Left forelimb (tissue), 1 donor: Measurements from ENCODE around the gene SPATS2.
"Not testable (repeated sequence)": the region's sequence is repeated elsewhere in the genome, so short reads cannot be mapped to it uniquely, and the experiment has no call there.

Experiments used
- DNase-seq: peaks from one replicate; pipeline ENCODE4 v3.0.0-alpha.2; 2018; ENCODE audit warnings: low spot score

SPATS2 gene

GRCh38 chr12:49518914-49519573 lies 151.8 kb downstream of the SPATS2 start:
- no peak for DNase-seq

GRCh38 chr12:49519574-49519936 lies 152.3 kb downstream of the SPATS2 start:
- no peak for DNase-seq

GRCh38 chr12:49521389-49521788 lies 154.1 kb downstream of the SPATS2 start:
- DNase-seq, result no peak

GRCh38 chr12:49524660-49525324 lies 157.5 kb downstream of the SPATS2 start:
- DNase-seq, result no peak

- DNase-seq, result no peak
Observed at GRCh38 chr12:49525942-49526341, 158.7 kb downstream of the SPATS2 start.

GRCh38 chr12:49527361-49528130 lies 160.3 kb downstream of the SPATS2 start:
- no peak for DNase-seq

GRCh38 chr12:49529414-49529813 lies 162.2 kb downstream of the SPATS2 start:
- no peak for DNase-seq

GRCh38 chr12:49531745-49532144 lies 164.5 kb downstream of the SPATS2 start:
- no peak for DNase-seq

- DNase-seq, result peak; percentile 26
Observed at GRCh38 chr12:49533331-49533730, 166.1 kb downstream of the SPATS2 start.

- not testable (repeated sequence) for DNase-seq
Observed at GRCh38 chr12:49534122-49534521, 166.9 kb downstream of the SPATS2 start.

GRCh38 chr12:49534731-49535278 lies 167.5 kb downstream of the SPATS2 start:
- peak; percentile 59 for DNase-seq

GRCh38 chr12:49535921-49536525 lies 168.8 kb downstream of the SPATS2 start:
- DNase-seq, result peak; percentile 28

- DNase-seq, result peak; percentile 15
Observed at GRCh38 chr12:49536526-49537071, 169.3 kb downstream of the SPATS2 start.

- peak; percentile 55 for DNase-seq
Observed at GRCh38 chr12:49537231-49537751, 170.0 kb downstream of the SPATS2 start.

- DNase-seq, result peak; percentile 64
Observed at GRCh38 chr12:49537752-49538509, 170.7 kb downstream of the SPATS2 start.

- DNase-seq, result peak; percentile 77
Observed at GRCh38 chr12:49538510-49539403, 171.5 kb downstream of the SPATS2 start, which contains the start of gene KCNH3. TSS of gene KCNH3 (plus strand) at chr12:49539030. CDS start at chr12:49539417, 387 bp downstream.

GRCh38 chr12:49539406-49540228 lies 172.4 kb downstream of the SPATS2 start:
- DNase-seq, result peak; percentile 45

- DNase-seq, result peak; percentile 58
Observed at GRCh38 chr12:49540229-49541139, 173.2 kb downstream of the SPATS2 start.
